Spleen (tissue), 11 donors: Measurements from ENCODE around the gene ALG10. TPM values are rescaled to one million over a fixed set of nuclear protein-coding genes. Genes with fewer than 3 reads are reported as not detected.
"Not testable (repeated sequence)": the region's sequence is repeated elsewhere in the genome, so short reads cannot be mapped to it uniquely, and the experiment has no call there.

Source experiments
- DNase-seq: peaks from one replicate; pipeline ENCODE4 v3.0.0-alpha.2; 2020
- H3K27ac ChIP-seq, 8 donors: fragments of 200-600 bp; sonication (generic) in 7 of 8; 1 replicate in 4 of 8; 2 replicates in 4 of 8; pipeline versions ENCODE4 v1.5.0 to v1.8.0; 2016 to 2021; ENCODE audit warnings: inconsistent platforms in 4 of 8, mild to moderate bottlenecking in 4 of 8, moderate library complexity in 1 of 8
- H3K27me3 ChIP-seq, 7 donors: fragments of 200-600 bp; sonication (generic) in 6 of 7; replicated peaks in 1 of 7; 1 replicate in 4 of 7; 2 replicates in 3 of 7; pipeline versions ENCODE4 v1.5.0 to v1.8.0; 2016 to 2021; ENCODE audit warnings: inconsistent platforms in 3 of 7, mild to moderate bottlenecking in 1 of 7
- H3K36me3 ChIP-seq, 6 donors: fragments of 200-600 bp; sonication (generic) in 5 of 6; 1 replicate in 4 of 6; 2 replicates in 2 of 6; pipeline versions ENCODE4 v1.5.0 to v1.8.0; 2016 to 2021; ENCODE audit warnings: inconsistent platforms in 2 of 6
- H3K4me1 ChIP-seq, 6 donors: fragments of 200-600 bp; sonication (generic) in 5 of 6; 1 replicate in 3 of 6; 2 replicates in 3 of 6; pipeline versions ENCODE4 v1.5.0 to v1.8.0; 2016 to 2021; ENCODE audit warnings: inconsistent platforms in 3 of 6
- H3K4me3 ChIP-seq, 8 donors: fragments of 200-600 bp; sonication (generic) in 7 of 8; 1 replicate in 4 of 8; 2 replicates in 4 of 8; pipeline versions ENCODE4 v1.5.0 to v1.8.0; 2016 to 2021; ENCODE audit warnings: inconsistent platforms in 4 of 8, mild to moderate bottlenecking in 4 of 8, moderate library complexity in 2 of 8
- H3K9me3 ChIP-seq, 8 donors: fragments of 200-600 bp; sonication (generic) in 7 of 8; 1 replicate in 4 of 8; 2 replicates in 4 of 8; pipeline versions ENCODE4 v1.5.0 to v1.8.0; 2016 to 2021; ENCODE audit warnings: inconsistent platforms in 4 of 8
- CTCF ChIP-seq, 11 experiments: fragments of 200-600 bp in 7 of 11; fragments of 450-650 bp in 4 of 11; sonication (generic) in 4 of 11; IDR thresholded peaks in 8 of 11; conservative IDR thresholded peaks in 3 of 11; 1 replicate in 7 of 11; 2 replicates in 4 of 11; pipeline versions ENCODE4 v1.4.0 to v1.8.0; 2016 to 2021; ENCODE audit warnings: antibody characterized with exemption in 11 of 11, inconsistent platforms in 4 of 11, mild to moderate bottlenecking in 1 of 11
- POLR2A ChIP-seq, 3 donors: fragments of 450-650 bp; IDR thresholded peaks; one replicate each; pipeline ENCODE4 v1.5.1; 2017; ENCODE audit warnings: antibody characterized with exemption in 3 of 3, mild to moderate bottlenecking in 1 of 3
- POLR2AphosphoS5 ChIP-seq, 3 donors: sonication (generic); formaldehyde crosslinking; IDR thresholded peaks; one replicate each; pipeline ENCODE4 v1.5.1; 2017; ENCODE audit warnings: antibody characterized with exemption in 3 of 3
- WGBS, 5 donors: extraction: QIAGEN DNeasy Blood & Tissue Kit in 3 of 5; methylation state at CpG; one replicate each; pipeline versions ENCODE4 v1.1.5 to v1.1.7; 2013 to 2018; 5-methylcytosine and 5-hydroxymethylcytosine counted together
- intact Hi-C: fragments of 100-400 bp; cut with DNase I; formaldehyde crosslinking; loops from one replicate; pipeline ENCODE4 v1.15.0; 2023; ENCODE audit warnings: low total_unique reads
- polyA plus RNA-seq, 3 donors: library from polyadenylated mRNA; stranded (reverse); fragments of 200-250 nt; gene quantifications; one replicate each; pipeline ENCODE4 v1.2.1, GENCODE V29; 2013
- total RNA-seq, 7 donors: library from RNA; depleted of rRNA in 3 of 7; stranded (reverse); fragments of >200 nt in 3 of 7; fragmentation: NEBNext Ultra II Directional in 4 of 7; extraction: Animal tissue kit (Norgen Biotek cat#: 25700) in 4 of 7; gene quantifications; one replicate each; pipeline versions ENCODE4 v1.1.0 to v1.2.1, GENCODE V29; 2016 to 2021
- donor health status: healthy with polysubstance abuse.
- donor health status: DM: no; HTN: no; CAD: no; lungs with moderate emphysema.
- donor health status: DM: no; HTN: no; CAD: no.
- donor health status: Bipolar disorder and iron deficiency.
- donor health status: healthy.
- donor health status: DM: no; HTN: no; CAD: no.
- donor health status: DM: yes; HTN: yes; CAD: no.

Gene ALG10
- total and polyA plus RNA-seq, 10 donors, result 0.46 to 23.8 (median 12.9) TPM

GRCh38 chr12:34021071-34021470, 1.2 kb upstream of the ALG10 start:
- no peak for DNase-seq

GRCh38 chr12:34027661-34028060, 5.4 kb downstream of the ALG10 start:
- H3K27ac ChIP-seq, DNase-seq, H3K27me3 ChIP-seq, H3K4me3 ChIP-seq, intact Hi-C loops, H3K9me3 ChIP-seq: not testable (repeated sequence)
- Histone ChIP-seq H3K36me3 (peaks cover 0 to 43% (median 3%) of the 10 kb centered on the region in 6 donors), H3K4me1 (peaks cover 3 to 23% (median 13%) of the 10 kb centered on the region in 6 donors)
- 82 to 93% (median 90%) methylated on average over 2 of the region's 2 CpGs for WGBS, 5 donors

More at GRCh38 chr12:34021071-34021470, 1.2 kb upstream of the ALG10 start:
- Histone ChIP-seq H3K9me3 (no peaks in the 10 kb centered on the region), H3K27me3 (no peaks in the 10 kb centered on the region), H3K4me3 (no peak overlapping the region), H3K27ac (peak overlapping the region in 3 of 8 donors; percentile 90 to 93 (median 92)), H3K36me3 (peaks cover 0 to 19% (median 0%) of the 10 kb centered on the region in 6 donors), H3K4me1 (peaks cover 11 to 36% (median 22%) of the 10 kb centered on the region in 6 donors)
- TF ChIP-seq CTCF (IDR thresholded peaks at IDR 0.05 in 8 of 11, conservative IDR thresholded peaks at IDR 0.05 in 3 of 11) (no peak), POLR2A (IDR thresholded peaks at IDR 0.05) (no peak), POLR2AphosphoS5 (IDR thresholded peaks at IDR 0.05) (no peak)
- intact Hi-C loops, result loop anchor here (5.0 kb wide), 1 partner anchor 1264 kb away; the partner anchor contains the start of gene YARS2
- WGBS, 5 donors, result 92 to 98% (median 97%) methylated on average over 1 of the region's 1 CpG

- Histone ChIP-seq H3K27me3 (no peaks in the 10 kb centered on the region), H3K4me1 (no peaks in the 10 kb centered on the region), H3K36me3 (peaks cover 0 to 29% (median 3%) of the 10 kb centered on the region in 6 donors), H3K4me3 (no peak overlapping the region), H3K9me3 (no peaks in the 10 kb centered on the region), H3K27ac (no peak overlapping the region)
- TF ChIP-seq POLR2A (IDR thresholded peaks at IDR 0.05) (no peak), CTCF (IDR thresholded peaks at IDR 0.05 in 8 of 11, conservative IDR thresholded peaks at IDR 0.05 in 3 of 11) (no peak), POLR2AphosphoS5 (IDR thresholded peaks at IDR 0.05) (no peak)
- intact Hi-C loops, result no loop called here
- DNase-seq, result no peak
- WGBS, 5 donors, result 94 to 98% (median 96%) methylated on average over 4 of the region's 4 CpGs
Observed at GRCh38 chr12:34030591-34030990, 8.3 kb downstream of the ALG10 start.

GRCh38 chr12:34033628-34034296, 11.5 kb downstream of the ALG10 start:
- Histone ChIP-seq H3K27me3 (no peaks in the 10 kb centered on the region), H3K27ac (no peak overlapping the region), H3K4me3 (no peak overlapping the region), H3K4me1 (no peaks in the 10 kb centered on the region), H3K36me3 (peaks cover 0 to 2% (median 0%) of the 10 kb centered on the region in 6 donors), H3K9me3 (no peaks in the 10 kb centered on the region)
- WGBS, 5 donors, result 16 to 26% (median 25%) methylated on average over 1 of the region's 1 CpG
- intact Hi-C loops, result no loop called here
- TF ChIP-seq POLR2A (IDR thresholded peaks at IDR 0.05) (no peak), CTCF (IDR thresholded peaks at IDR 0.05 in 8 of 11, conservative IDR thresholded peaks at IDR 0.05 in 3 of 11) (peak in 8 of 11 experiments; percentile 16 to 60 (median 48))
- no peak for DNase-seq

- 81 to 91% (median 86%) methylated on average over 3 of the region's 3 CpGs for WGBS, 5 donors
- H3K27me3 ChIP-seq, H3K36me3 ChIP-seq, H3K4me3 ChIP-seq, H3K4me1 ChIP-seq, H3K9me3 ChIP-seq, DNase-seq, H3K27ac ChIP-seq, intact Hi-C loops: not testable (repeated sequence)
Observed at GRCh38 chr12:34038357-34038756, 16.1 kb downstream of the ALG10 start.
